Measurements from ENCODE around the gene DOCK1.
"Not testable (repeated sequence)": the region's sequence is repeated elsewhere in the genome, so short reads cannot be mapped to it uniquely, and the experiment has no call there.

Gene DOCK1

DNA sequence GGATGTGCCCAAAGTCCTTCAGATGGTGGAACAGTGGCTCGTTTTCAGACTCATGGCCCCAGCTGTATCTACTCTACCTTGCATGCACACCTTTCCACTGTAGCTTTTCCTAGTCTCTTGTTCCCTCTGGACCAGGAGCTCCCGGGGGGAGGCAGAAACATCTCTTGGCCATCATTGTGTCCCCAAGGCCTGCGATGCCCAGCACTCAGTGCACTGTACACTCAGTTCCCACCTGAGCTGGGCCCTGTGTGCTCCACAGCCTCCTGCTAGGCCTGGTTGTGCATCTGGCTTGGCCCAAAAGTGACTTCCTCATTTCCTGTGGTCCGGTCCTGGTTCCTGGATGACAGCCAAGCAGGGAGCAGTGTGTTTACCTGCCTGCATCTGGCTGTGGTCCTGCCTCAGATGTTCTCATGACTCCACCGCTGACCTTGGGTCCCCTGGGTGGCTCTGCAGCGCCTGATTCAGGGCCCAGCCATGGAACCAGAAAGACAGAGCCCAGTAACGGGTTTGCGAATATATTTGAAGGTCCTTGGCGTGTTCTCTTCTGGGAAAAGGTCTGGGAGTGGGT is 9.9 kb upstream of the DOCK1 start:
- Histone ChIP-seq H2BK5ac (ENCODE audit: low read length) (no peak overlapping the region), H3K27me3 (ENCODE audit: insufficient read depth, low read length, poor library complexity) (no peaks in the 10 kb centered on the region), H2BK15ac (replicated peaks; ENCODE audit: low read depth) (no peak overlapping the region), H3K4me1 (ENCODE audit: control insufficient read depth, low read depth, low read length) (no peaks in the 10 kb centered on the region), H3K9ac (ENCODE audit: low read length) (no peak overlapping the region), H2AK5ac (ENCODE audit: low read length) (no peak overlapping the region), H3K79me1 (ENCODE audit: low read length) (no peaks in the 10 kb centered on the region), H3K23ac (ENCODE audit: low read length) (no peak overlapping the region), H3K4me3 (ENCODE audit: low read length) (no peak overlapping the region), H3K79me2 (ENCODE audit: control insufficient read depth, insufficient read depth, low read length) (no peaks in the 10 kb centered on the region), H3K36me3 (ENCODE audit: control insufficient read depth, insufficient read depth, low read length) (peaks cover 2% of the 10 kb centered on the region), H3K56ac (ENCODE audit: low read length) (no peak overlapping the region), H4K5ac (ENCODE audit: low read length) (no peak overlapping the region), H3K4ac (ENCODE audit: low read depth, low read length) (no peak overlapping the region), H3K18ac (ENCODE audit: low read length) (no peak overlapping the region), H3K27ac (ENCODE audit: low read depth, low read length) (no peak overlapping the region), H4K8ac (ENCODE audit: low read depth, low read length) (no peak overlapping the region), H2BK120ac (ENCODE audit: low read depth, low read length) (no peak overlapping the region), H3K4me2 (ENCODE audit: low read length) (no peak overlapping the region)
- WGBS (ENCODE audit: extremely low coverage, insufficient coverage, low lambda C conversion rate) = no CpG with 5 or more reads among the region's 9 CpGs
- no peak for DNase-seq

- H3K36me3 ChIP-seq (ENCODE audit: control insufficient read depth, insufficient read depth, low read length) = peaks cover 4% of the 10 kb centered on the region
- H3K79me1 ChIP-seq (ENCODE audit: low read length) = peaks cover 3% of the 10 kb centered on the region
- no peak overlapping the region for H3K9ac ChIP-seq (ENCODE audit: low read length)
- H3K4ac ChIP-seq (ENCODE audit: low read depth, low read length) = no peak overlapping the region
- no peak overlapping the region for H2BK15ac ChIP-seq (replicated peaks; ENCODE audit: low read depth)
- H4K8ac ChIP-seq (ENCODE audit: low read depth, low read length) = no peak overlapping the region
- no peak overlapping the region for H3K56ac ChIP-seq (ENCODE audit: low read length)
- no peak overlapping the region for H3K23ac ChIP-seq (ENCODE audit: low read length)
- no peak for DNase-seq
- no peak overlapping the region for H2BK5ac ChIP-seq (ENCODE audit: low read length)
- H2BK120ac ChIP-seq (ENCODE audit: low read depth, low read length) = no peak overlapping the region
- no peaks in the 10 kb centered on the region for H3K4me1 ChIP-seq (ENCODE audit: control insufficient read depth, low read depth, low read length)
- H2AK5ac ChIP-seq (ENCODE audit: low read length) = no peak overlapping the region
- H3K27me3 ChIP-seq (ENCODE audit: insufficient read depth, low read length, poor library complexity) = no peaks in the 10 kb centered on the region
- no peak overlapping the region for H3K4me3 ChIP-seq (ENCODE audit: low read length)
- H3K27ac ChIP-seq (ENCODE audit: low read depth, low read length) = no peak overlapping the region
- no peak overlapping the region for H3K18ac ChIP-seq (ENCODE audit: low read length)
- H3K4me2 ChIP-seq (ENCODE audit: low read length) = no peak overlapping the region
- H3K79me2 ChIP-seq (ENCODE audit: control insufficient read depth, insufficient read depth, low read length) = no peaks in the 10 kb centered on the region
- H4K5ac ChIP-seq (ENCODE audit: low read length) = no peak overlapping the region
Observed at GRCh38 chr10:126898460-126898859, 6.8 kb upstream of the DOCK1 start.

DNA sequence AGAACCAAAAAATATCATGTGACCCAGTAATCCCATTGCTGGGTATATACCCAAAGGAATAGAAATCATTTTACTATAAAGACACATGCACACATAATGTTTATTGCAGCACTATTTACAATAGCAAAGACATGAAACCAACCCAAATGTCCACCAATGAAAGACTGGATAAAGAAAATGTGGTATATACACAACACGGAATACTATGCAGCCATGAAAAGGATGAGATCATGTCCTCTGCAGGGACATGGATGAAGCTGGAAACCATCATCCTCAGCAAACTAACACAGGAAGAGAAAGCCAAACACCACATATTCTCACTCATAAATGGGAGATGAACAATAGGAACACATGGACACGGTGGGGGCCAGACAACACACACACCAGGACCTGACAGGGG is 5.7 kb upstream of the DOCK1 start:
- not testable (repeated sequence) for H3K23ac ChIP-seq (ENCODE audit: low read length); H3K4ac ChIP-seq (ENCODE audit: low read depth, low read length); H3K4me1 ChIP-seq (ENCODE audit: control insufficient read depth, low read depth, low read length); H4K5ac ChIP-seq (ENCODE audit: low read length); H2BK120ac ChIP-seq (ENCODE audit: low read depth, low read length); H2BK5ac ChIP-seq (ENCODE audit: low read length); H3K4me3 ChIP-seq (ENCODE audit: low read length); H3K79me2 ChIP-seq (ENCODE audit: control insufficient read depth, insufficient read depth, low read length); H2BK15ac ChIP-seq (replicated peaks; ENCODE audit: low read depth); H3K27ac ChIP-seq (ENCODE audit: low read depth, low read length); H3K27me3 ChIP-seq (ENCODE audit: insufficient read depth, low read length, poor library complexity); H2AK5ac ChIP-seq (ENCODE audit: low read length); H3K56ac ChIP-seq (ENCODE audit: low read length); H3K4me2 ChIP-seq (ENCODE audit: low read length); H3K9ac ChIP-seq (ENCODE audit: low read length); H3K18ac ChIP-seq (ENCODE audit: low read length); H3K36me3 ChIP-seq (ENCODE audit: control insufficient read depth, insufficient read depth, low read length); DNase-seq; H4K8ac ChIP-seq (ENCODE audit: low read depth, low read length); H3K79me1 ChIP-seq (ENCODE audit: low read length)
- no CpG with 5 or more reads among the region's 2 CpGs for WGBS (ENCODE audit: extremely low coverage, insufficient coverage, low lambda C conversion rate)

GRCh38 chr10:126902157-126902556 is 3.1 kb upstream of the DOCK1 start:
- Histone ChIP-seq H3K79me1 (ENCODE audit: low read length) (peaks cover 17% of the 10 kb centered on the region), H4K5ac (ENCODE audit: low read length) (no peak overlapping the region), H3K56ac (ENCODE audit: low read length) (no peak overlapping the region), H4K8ac (ENCODE audit: low read depth, low read length) (no peak overlapping the region), H3K36me3 (ENCODE audit: control insufficient read depth, insufficient read depth, low read length) (peaks cover 4% of the 10 kb centered on the region), H2BK5ac (ENCODE audit: low read length) (no peak overlapping the region), H2BK15ac (replicated peaks; ENCODE audit: low read depth) (no peak overlapping the region), H3K27me3 (ENCODE audit: insufficient read depth, low read length, poor library complexity) (no peaks in the 10 kb centered on the region), H3K4ac (ENCODE audit: low read depth, low read length) (no peak overlapping the region), H3K23ac (ENCODE audit: low read length) (no peak overlapping the region), H3K4me3 (ENCODE audit: low read length) (no peak overlapping the region), H3K4me2 (ENCODE audit: low read length) (no peak overlapping the region), H2BK120ac (ENCODE audit: low read depth, low read length) (no peak overlapping the region), H3K79me2 (ENCODE audit: control insufficient read depth, insufficient read depth, low read length) (peaks cover 9% of the 10 kb centered on the region), H2AK5ac (ENCODE audit: low read length) (no peak overlapping the region), H3K4me1 (ENCODE audit: control insufficient read depth, low read depth, low read length) (peaks cover 2% of the 10 kb centered on the region), H3K9ac (ENCODE audit: low read length) (no peak overlapping the region), H3K18ac (ENCODE audit: low read length) (no peak overlapping the region), H3K27ac (ENCODE audit: low read depth, low read length) (no peak overlapping the region)
- no CpG with 5 or more reads among the region's 3 CpGs for WGBS (ENCODE audit: extremely low coverage, insufficient coverage, low lambda C conversion rate)
- DNase-seq = peak; percentile 48

GRCh38 chr10:126903656-126904360 is 1.4 kb upstream of the DOCK1 start:
- H3K4ac ChIP-seq (ENCODE audit: low read depth, low read length) = no peak overlapping the region
- H3K27me3 ChIP-seq (ENCODE audit: insufficient read depth, low read length, poor library complexity) = no peaks in the 10 kb centered on the region
- H3K56ac ChIP-seq (ENCODE audit: low read length) = peak overlapping the region; percentile 54
- peaks cover 7% of the 10 kb centered on the region for H3K4me1 ChIP-seq (ENCODE audit: control insufficient read depth, low read depth, low read length)
- H4K8ac ChIP-seq (ENCODE audit: low read depth, low read length) = no peak overlapping the region
- no peak overlapping the region for H3K4me2 ChIP-seq (ENCODE audit: low read length)
- no peak overlapping the region for H2AK5ac ChIP-seq (ENCODE audit: low read length)
- H3K79me2 ChIP-seq (ENCODE audit: control insufficient read depth, insufficient read depth, low read length) = peaks cover 21% of the 10 kb centered on the region
- H3K18ac ChIP-seq (ENCODE audit: low read length) = no peak overlapping the region
- peak overlapping the region; percentile 15 for H3K23ac ChIP-seq (ENCODE audit: low read length)
- no peak for DNase-seq
- H2BK15ac ChIP-seq (replicated peaks; ENCODE audit: low read depth) = no peak overlapping the region
- no peak overlapping the region for H2BK120ac ChIP-seq (ENCODE audit: low read depth, low read length)
- H3K9ac ChIP-seq (ENCODE audit: low read length) = peak overlapping the region; percentile 86
- H3K27ac ChIP-seq (ENCODE audit: low read depth, low read length) = no peak overlapping the region
- H2BK5ac ChIP-seq (ENCODE audit: low read length) = no peak overlapping the region
- H4K5ac ChIP-seq (ENCODE audit: low read length) = no peak overlapping the region
- no CpG with 5 or more reads among the region's 12 CpGs for WGBS (ENCODE audit: extremely low coverage, insufficient coverage, low lambda C conversion rate)
- H3K36me3 ChIP-seq (ENCODE audit: control insufficient read depth, insufficient read depth, low read length) = peaks cover 4% of the 10 kb centered on the region
- H3K4me3 ChIP-seq (ENCODE audit: low read length) = no peak overlapping the region
- H3K79me1 ChIP-seq (ENCODE audit: low read length) = peaks cover 27% of the 10 kb centered on the region

- Histone ChIP-seq H2AK5ac (ENCODE audit: low read length) (no peak overlapping the region), H3K27ac (ENCODE audit: low read depth, low read length) (no peak overlapping the region), H3K79me1 (ENCODE audit: low read length) (peaks cover 31% of the 10 kb centered on the region), H2BK5ac (ENCODE audit: low read length) (no peak overlapping the region), H3K36me3 (ENCODE audit: control insufficient read depth, insufficient read depth, low read length) (peaks cover 4% of the 10 kb centered on the region), H3K4me3 (ENCODE audit: low read length) (peak overlapping the region; percentile 48), H4K5ac (ENCODE audit: low read length) (peak overlapping the region; percentile 6), H2BK15ac (replicated peaks; ENCODE audit: low read depth) (no peak overlapping the region), H3K79me2 (ENCODE audit: control insufficient read depth, insufficient read depth, low read length) (peaks cover 27% of the 10 kb centered on the region), H2BK120ac (ENCODE audit: low read depth, low read length) (no peak overlapping the region), H3K4me1 (ENCODE audit: control insufficient read depth, low read depth, low read length) (peaks cover 8% of the 10 kb centered on the region), H3K56ac (ENCODE audit: low read length) (peak overlapping the region; percentile 91), H3K27me3 (ENCODE audit: insufficient read depth, low read length, poor library complexity) (no peaks in the 10 kb centered on the region), H3K9ac (ENCODE audit: low read length) (peak overlapping the region; percentile 86), H3K4me2 (ENCODE audit: low read length) (peak overlapping the region; percentile 77), H3K4ac (ENCODE audit: low read depth, low read length) (peak overlapping the region; percentile 43), H3K18ac (ENCODE audit: low read length) (peak overlapping the region; percentile 94), H4K8ac (ENCODE audit: low read depth, low read length) (no peak overlapping the region), H3K23ac (ENCODE audit: low read length) (no peak overlapping the region)
- DNase-seq = no peak
- no CpG with 5 or more reads among the region's 10 CpGs for WGBS (ENCODE audit: extremely low coverage, insufficient coverage, low lambda C conversion rate)
Observed at GRCh38 chr10:126904516-126904817, 761 bp upstream of the DOCK1 start.

Data from mesendoderm (in vitro differentiated cells).